RPMI7951 (cell line): ENCODE measurements around the gene GMDS. TPM values are rescaled to one million over a fixed set of nuclear protein-coding genes. Genes with fewer than 3 reads are reported as not detected.

Experiments used
- DNase-seq: peaks from one replicate; pipeline ENCODE4 v3.0.0-alpha.2; 2012; ENCODE audit warnings: low read depth
- total RNA-seq: library from RNA; depleted of rRNA; stranded (reverse); fragments of >200 nt; shearing (Covaris generic); gene quantifications from 2 replicates; pipeline ENCODE4 v1.2.3, GENCODE V29; 2014

GMDS gene
- total RNA-seq, 1 experiment from 2014 or later: 7.4 TPM

GRCh38 chr6:1615151-1615852 lies 630.1 kb downstream of the GMDS start:
- DNase-seq: no peak

GRCh38 chr6:1614448-1615150 lies 630.8 kb downstream of the GMDS start:
- no peak for DNase-seq

GRCh38 chr6:1613688-1614447 lies 631.5 kb downstream of the GMDS start:
- no peak for DNase-seq

- DNase-seq: no peak
These were observed 632.1 kb downstream of the GMDS start for GRCh38 chr6:1613346-1613687.

- peak; percentile 57 for DNase-seq
These were observed 632.5 kb downstream of the GMDS start for GRCh38 chr6:1612974-1613306.

- DNase-seq: no peak
These were observed 633.0 kb downstream of the GMDS start for GRCh38 chr6:1612299-1612973.

- DNase-seq: peak; percentile 44
These were observed 633.7 kb downstream of the GMDS start for GRCh38 chr6:1611572-1612298.

GRCh38 chr6:1611322-1611571 lies 634.2 kb downstream of the GMDS start:
- peak; percentile 36 for DNase-seq

- peak; percentile 53 for DNase-seq
These were observed 634.7 kb downstream of the GMDS start for GRCh38 chr6:1610497-1611321.

- DNase-seq: peak; percentile 90
These were observed 635.5 kb downstream of the GMDS start, which contains the start of gene FOXC1 for GRCh38 chr6:1609648-1610496. Gene FOXC1, plus strand, starts transcription at chr6:1609915. Its CDS starts 531 bp downstream, at chr6:1610446.

- no peak for DNase-seq
These were observed 636.3 kb downstream of the GMDS start for GRCh38 chr6:1609041-1609647.

- no peak for DNase-seq
These were observed 637.0 kb downstream of the GMDS start for GRCh38 chr6:1608222-1609040.

- no peak for DNase-seq
These were observed 637.7 kb downstream of the GMDS start for GRCh38 chr6:1607516-1608221.

GRCh38 chr6:1606780-1607515 lies 638.5 kb downstream of the GMDS start:
- DNase-seq: no peak

- DNase-seq: no peak
These were observed 639.3 kb downstream of the GMDS start for GRCh38 chr6:1605893-1606779.
